ENCODE data around the gene UBIAD1.

GRCh38 chr1:11272832-11273594 is at the start of gene UBIAD1:
- TF ChIP-seq UBTF (CRISPR knock-in tag; IDR thresholded peaks at IDR 0.05) (peak; percentile 93), POLR2A (IDR thresholded peaks at IDR 0.05; ENCODE audit: insufficient read depth in 1 of 2, low read depth in 2 of 2, low read length in 2 of 2) (peak; percentile 50 to 72; a peak in 3 of 4 replicates), ZFX (CRISPR knock-in tag; IDR thresholded peaks at IDR 0.05; ENCODE audit: low read depth) (peak; percentile 97), ZBTB43 (CRISPR knock-in tag; conservative IDR thresholded peaks at IDR 0.05) (no peak; the same call in 1 of the 2 replicates), POLR2AphosphoS5 (IDR thresholded peaks at IDR 0.05; ENCODE audit: low read depth, low read length) (peak; percentile 70)

Data from HepG2 (cell line).